Trophoblast cell (in vitro differentiated cells and primary cell): ENCODE data around the gene ACTR5.

Experiments used
- DNase-seq, 2 donors: peaks; one replicate each; pipeline ENCODE4 v3.0.0-alpha.2; 2016
- H2AFZ ChIP-seq: 2 replicates; pipeline ENCODE4 v1.6.1; 2013; ENCODE audit warnings: low read length, moderate library complexity, mild to moderate bottlenecking; ENCODE audit not compliant: insufficient read depth, poor library complexity
- H2AK5ac ChIP-seq: 2 replicates; pipeline ENCODE4 v1.6.1; 2013; ENCODE audit warnings: mild to moderate bottlenecking, low read length
- H2BK120ac ChIP-seq: 2 replicates; pipeline ENCODE4 v1.6.1; 2013; ENCODE audit warnings: low read length, mild to moderate bottlenecking, moderate library complexity; ENCODE audit not compliant: insufficient read depth, poor library complexity
- H2BK12ac ChIP-seq: 2 replicates; pipeline ENCODE4 v1.6.1; 2013; ENCODE audit warnings: mild to moderate bottlenecking, low read length, moderate library complexity
- H2BK5ac ChIP-seq: 2 replicates; pipeline ENCODE4 v1.6.1; 2013; ENCODE audit warnings: low read length, low read depth, moderate library complexity, mild to moderate bottlenecking; ENCODE audit not compliant: poor library complexity
- H3K14ac ChIP-seq: 2 replicates; pipeline ENCODE4 v1.6.1; 2013; ENCODE audit warnings: mild to moderate bottlenecking, low read length
- H3K18ac ChIP-seq: 2 replicates; pipeline ENCODE4 v1.6.1; 2013; ENCODE audit warnings: mild to moderate bottlenecking, low read length
- H3K23ac ChIP-seq: 2 replicates; pipeline ENCODE4 v1.6.1; 2013; ENCODE audit warnings: low read length
- H3K27ac ChIP-seq: 2 replicates; pipeline ENCODE4 v1.5.1; 2013; ENCODE audit warnings: low read depth, mild to moderate bottlenecking, inconsistent platforms, low read length, moderate library complexity
- H3K27me3 ChIP-seq: 2 replicates; pipeline ENCODE4 v1.6.1; 2013; ENCODE audit warnings: inconsistent platforms, mild to moderate bottlenecking, low read length, moderate library complexity; ENCODE audit not compliant: insufficient read depth
- H3K36me3 ChIP-seq, 2 experiments: 1 replicate in 1 of 2; 2 replicates in 1 of 2; pipeline ENCODE4 v1.6.1; 2013; ENCODE audit warnings: low read length in 2 of 2, mild to moderate bottlenecking in 2 of 2, moderate library complexity in 1 of 2; ENCODE audit not compliant: insufficient read depth in 2 of 2, control insufficient read depth in 1 of 2
- H3K4ac ChIP-seq: 2 replicates; pipeline ENCODE4 v1.6.1; 2013; ENCODE audit warnings: low read depth, mild to moderate bottlenecking, low read length, moderate library complexity
- H3K4me1 ChIP-seq, 2 experiments: 1 replicate in 1 of 2; 2 replicates in 1 of 2; pipeline ENCODE4 v1.6.1; 2013; ENCODE audit warnings: low read length in 2 of 2, mild to moderate bottlenecking in 2 of 2, moderate library complexity in 1 of 2; ENCODE audit not compliant: insufficient read depth in 2 of 2, control insufficient read depth in 1 of 2
- H3K4me2 ChIP-seq: 2 replicates; pipeline ENCODE4 v1.6.1; 2013; ENCODE audit warnings: inconsistent platforms, mild to moderate bottlenecking, low read length, moderate library complexity
- H3K4me3 ChIP-seq: 2 replicates; pipeline ENCODE4 v1.5.1; 2013; ENCODE audit warnings: mild to moderate bottlenecking, low read depth, low read length, inconsistent platforms
- H3K79me1 ChIP-seq: one replicate; pipeline ENCODE4 v1.6.1; 2013; ENCODE audit warnings: low read length
- H3K79me2 ChIP-seq: 2 replicates; pipeline ENCODE4 v1.6.1; 2013; ENCODE audit warnings: low read length, mild to moderate bottlenecking; ENCODE audit not compliant: control insufficient read depth, insufficient read depth, poor library complexity
- H3K9ac ChIP-seq: 2 replicates; pipeline ENCODE4 v1.6.1; 2013; ENCODE audit warnings: mild to moderate bottlenecking, low read length
- H3K9me3 ChIP-seq: 2 replicates; pipeline ENCODE4 v1.6.1; 2013; ENCODE audit warnings: low read depth, mild to moderate bottlenecking, control low read depth, inconsistent platforms, low read length; ENCODE audit not compliant: insufficient read depth
- H4K12ac ChIP-seq: 2 replicates; pipeline ENCODE4 v1.6.1; 2013; ENCODE audit warnings: low read depth, mild to moderate bottlenecking, low read length, moderate library complexity
- H4K8ac ChIP-seq: 2 replicates; pipeline ENCODE4 v1.6.1; 2013; ENCODE audit warnings: low read depth, mild to moderate bottlenecking, low read length, moderate library complexity
- H4K91ac ChIP-seq: one replicate; pipeline ENCODE4 v1.6.1; 2013; ENCODE audit warnings: low read depth, mild to moderate bottlenecking, low read length, moderate library complexity
- WGBS: extraction: QIAGEN DNeasy Blood & Tissue Kit; methylation state at CpG from one replicate; pipeline ENCODE4 v1.1.7; 2013; ENCODE audit warnings: missing lambda C conversion rate; ENCODE audit not compliant: insufficient read length, insufficient coverage; ENCODE audit errors: extremely low coverage; 5-methylcytosine and 5-hydroxymethylcytosine counted together

The ACTR5 gene

GRCh38 chr20:38787870-38788269, 39.6 kb downstream of the ACTR5 start:
- Histone ChIP-seq H3K23ac (no peak overlapping the region), H3K18ac (no peak overlapping the region), H3K27me3 (no peaks in the 10 kb centered on the region), H4K91ac (no peak overlapping the region), H3K4ac (no peak overlapping the region), H3K9me3 (peaks cover 2% of the 10 kb centered on the region), H2BK120ac (no peak overlapping the region), H3K9ac (no peak overlapping the region), H4K8ac (no peak overlapping the region), H3K36me3 (no peaks in the 10 kb centered on the region), H2BK5ac (no peak overlapping the region), H2AFZ (no peak overlapping the region), H3K79me2 (no peaks in the 10 kb centered on the region), H4K12ac (no peak overlapping the region), H3K14ac (no peak overlapping the region), H3K4me2 (no peak overlapping the region), H2BK12ac (no peak overlapping the region), H3K4me1 (no peaks in the 10 kb centered on the region), H3K79me1 (no peaks in the 10 kb centered on the region), H2AK5ac (no peak overlapping the region), H3K4me3 (no peak overlapping the region), H3K27ac (no peak overlapping the region)
- no peak for DNase-seq
- WGBS = no CpG with 5 or more reads among the region's 7 CpGs

- H4K91ac ChIP-seq = no peak overlapping the region
- no peaks in the 10 kb centered on the region for H3K79me2 ChIP-seq
- WGBS = no CpG with 5 or more reads among the region's 7 CpGs
- H3K23ac ChIP-seq = no peak overlapping the region
- no peak overlapping the region for H3K18ac ChIP-seq
- no peak overlapping the region for H2AK5ac ChIP-seq
- H2BK120ac ChIP-seq = no peak overlapping the region
- no peaks in the 10 kb centered on the region for H3K27me3 ChIP-seq
- H2BK5ac ChIP-seq = no peak overlapping the region
- H3K14ac ChIP-seq = no peak overlapping the region
- no peaks in the 10 kb centered on the region for H3K79me1 ChIP-seq
- peaks cover 2% of the 10 kb centered on the region for H3K9me3 ChIP-seq
- no peak overlapping the region for H3K27ac ChIP-seq
- no peak overlapping the region for H4K12ac ChIP-seq
- no peak overlapping the region for H2AFZ ChIP-seq
- H3K36me3 ChIP-seq = no peaks in the 10 kb centered on the region
- H3K4me2 ChIP-seq = no peak overlapping the region
- H3K4me3 ChIP-seq = no peak overlapping the region
- peak in 1 of 2 donors; percentile 53 for DNase-seq
- H2BK12ac ChIP-seq = no peak overlapping the region
- no peaks in the 10 kb centered on the region for H3K4me1 ChIP-seq
- no peak overlapping the region for H3K4ac ChIP-seq
- H4K8ac ChIP-seq = no peak overlapping the region
- no peak overlapping the region for H3K9ac ChIP-seq
Measured at GRCh38 chr20:38789503-38790199, 41.4 kb downstream of the ACTR5 start.

GRCh38 chr20:38790200-38791053, 42.2 kb downstream of the ACTR5 start:
- Histone ChIP-seq H2AK5ac (no peak overlapping the region), H3K18ac (no peak overlapping the region), H2AFZ (no peak overlapping the region), H3K36me3 (no peaks in the 10 kb centered on the region), H3K27ac (no peak overlapping the region), H3K27me3 (no peaks in the 10 kb centered on the region), H2BK5ac (no peak overlapping the region), H2BK12ac (no peak overlapping the region), H3K79me2 (no peaks in the 10 kb centered on the region), H4K91ac (no peak overlapping the region), H3K14ac (no peak overlapping the region), H3K9ac (no peak overlapping the region), H3K4me2 (no peak overlapping the region), H3K79me1 (no peaks in the 10 kb centered on the region), H2BK120ac (no peak overlapping the region), H4K8ac (no peak overlapping the region), H3K23ac (no peak overlapping the region), H3K9me3 (peaks cover 2% of the 10 kb centered on the region), H3K4ac (no peak overlapping the region), H3K4me1 (no peaks in the 10 kb centered on the region), H4K12ac (no peak overlapping the region), H3K4me3 (no peak overlapping the region)
- no CpG with 5 or more reads among the region's 16 CpGs for WGBS
- DNase-seq = peak; percentile 58 to 75

DNA sequence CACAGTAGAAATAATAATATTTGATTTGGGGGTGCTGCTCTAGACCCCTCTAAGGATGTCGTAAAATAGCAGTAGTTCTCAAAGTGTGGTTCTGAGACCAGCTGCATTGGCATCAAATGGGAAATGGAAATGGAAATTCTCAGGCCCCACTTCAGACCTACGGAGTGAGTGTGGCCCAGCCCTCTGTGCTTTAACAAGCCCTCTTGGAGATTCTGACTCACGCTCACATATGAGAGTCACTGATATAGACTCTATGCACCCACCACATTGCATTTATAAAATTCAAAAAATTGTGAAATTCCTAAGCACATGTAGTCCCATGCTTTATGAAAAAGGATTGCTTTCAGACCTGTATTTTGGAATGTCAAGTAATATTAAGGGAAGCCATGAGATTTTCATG, 43.0 kb downstream of the ACTR5 start:
- no peaks in the 10 kb centered on the region for H3K27me3 ChIP-seq
- H3K4me2 ChIP-seq = no peak overlapping the region
- no peak overlapping the region for H4K12ac ChIP-seq
- H2BK5ac ChIP-seq = no peak overlapping the region
- H3K23ac ChIP-seq = no peak overlapping the region
- no peak overlapping the region for H2AK5ac ChIP-seq
- no peak overlapping the region for H2BK120ac ChIP-seq
- no peak overlapping the region for H2AFZ ChIP-seq
- no peak overlapping the region for H3K9ac ChIP-seq
- H3K4me1 ChIP-seq = no peaks in the 10 kb centered on the region
- H3K79me2 ChIP-seq = no peaks in the 10 kb centered on the region
- no peak overlapping the region for H2BK12ac ChIP-seq
- H3K4ac ChIP-seq = no peak overlapping the region
- H4K91ac ChIP-seq = no peak overlapping the region
- DNase-seq = no peak
- no peak overlapping the region for H3K18ac ChIP-seq
- H3K36me3 ChIP-seq = no peaks in the 10 kb centered on the region
- no peak overlapping the region for H4K8ac ChIP-seq
- no peaks in the 10 kb centered on the region for H3K79me1 ChIP-seq
- no peak overlapping the region for H3K14ac ChIP-seq
- no CpG with 5 or more reads among the region's 3 CpGs for WGBS
- peaks cover 2% of the 10 kb centered on the region for H3K9me3 ChIP-seq
- H3K4me3 ChIP-seq = no peak overlapping the region
- H3K27ac ChIP-seq = no peak overlapping the region
